Measurements from ENCODE around the gene PTPN14. TPM values are rescaled to one million over a fixed set of nuclear protein-coding genes. Genes with fewer than 3 reads are reported as not detected.

Gene PTPN14
- total RNA-seq, 1 experiment from 2014 or later: 76.4 TPM

GRCh38 chr1:214446772-214447556 lies 104.4 kb downstream of the PTPN14 start:
- peak overlapping the region; percentile 61 for H3T11ph ChIP-seq (ENCODE audit: low read length)
- Mint-ChIP-seq H3K27me3 (ENCODE audit: low read depth) (no peaks in the 10 kb centered on the region; the same call in 1 of the 2 replicates), H3K27ac (peak overlapping the region; percentile 97 to 98 (median 98)), H3K9me3 (peaks cover 0 to 3% of the 10 kb centered on the region in 2 experiments; a peak in 2 of 5 replicates), H3K4me3 (peak overlapping the region; percentile 11 to 36; a peak in 2 of 5 replicates), H3K4me1 (peaks cover 56 to 70% of the 10 kb centered on the region in 2 experiments), H3K36me3 (ENCODE audit: insufficient read depth in 1 of 3, low read depth in 3 of 3) (peaks cover 3 to 18% (median 5%) of the 10 kb centered on the region in 3 experiments; a peak in 6 of 7 replicates)
- H3K27me3 ChIP-seq (ENCODE audit: insufficient read depth, low read length): no peaks in the 10 kb centered on the region
- no peak overlapping the region for H2BK120ac ChIP-seq (ENCODE audit: low read depth, low read length, poor library complexity, severe bottlenecking)
- peak overlapping the region; percentile 78 for H2BK12ac ChIP-seq (ENCODE audit: insufficient read length, low read depth, low read length)
- H4K8ac ChIP-seq (replicated peaks; ENCODE audit: insufficient read length, low read depth, low read length): no peak overlapping the region
- peaks cover 3% of the 10 kb centered on the region; the same call in 1 of the 2 replicates for H3K79me2 ChIP-seq (ENCODE audit: insufficient read depth, low read length)
- H2BK5ac ChIP-seq (ENCODE audit: insufficient read length, low read length): peak overlapping the region; percentile 74
- H3K9ac ChIP-seq (ENCODE audit: extremely low read depth, insufficient read length, low read length): peak overlapping the region; percentile 59
- no peak overlapping the region for H2BK20ac ChIP-seq (ENCODE audit: low read depth, low read length, poor library complexity, severe bottlenecking)
- H3K4ac ChIP-seq (ENCODE audit: low read depth, low read length): no peak overlapping the region; the same call in 1 of the 2 replicates
- WGBS (ENCODE audit: extremely low coverage, insufficient read length, low lambda C conversion rate): no CpG with 5 or more reads among the region's 8 CpGs
- H4K20me1 ChIP-seq (ENCODE audit: control insufficient read depth, insufficient read depth, insufficient read length): no peaks in the 10 kb centered on the region
- peak overlapping the region; percentile 45; the same call in 1 of the 2 replicates for H3K14ac ChIP-seq (ENCODE audit: insufficient read depth, low read length)
- H2AK5ac ChIP-seq (ENCODE audit: insufficient read length, low read length): no peak overlapping the region
- H3K4me2 ChIP-seq (ENCODE audit: insufficient read depth, insufficient read length, low read length): peak overlapping the region; percentile 10
- peak overlapping the region; percentile 74 for H3K56ac ChIP-seq (ENCODE audit: insufficient read length, low read depth, low read length)
- peak overlapping the region; percentile 91 for H4K5ac ChIP-seq (ENCODE audit: insufficient read length, low read depth, low read length)
- no peak overlapping the region for H4K91ac ChIP-seq (ENCODE audit: insufficient read length, low read depth, low read length)
- DNase-seq: peak; percentile 92
- H3K4me1 ChIP-seq (ENCODE audit: insufficient read depth, low read length): peaks cover 13% of the 10 kb centered on the region
- no peaks in the 10 kb centered on the region for H3K79me1 ChIP-seq (ENCODE audit: insufficient read depth, low read depth, low read length, poor library complexity, severe bottlenecking)
- H3K18ac ChIP-seq (ENCODE audit: insufficient read length, low read depth, low read length): peak overlapping the region; percentile 70
- H3K23ac ChIP-seq (ENCODE audit: insufficient read length, low read depth, low read length): no peak overlapping the region
- H2BK15ac ChIP-seq (ENCODE audit: low read depth, low read length): no peak overlapping the region
- H3K9me3 ChIP-seq (ENCODE audit: control insufficient read depth, low read depth, low read length): no peaks in the 10 kb centered on the region
- no peak for TF ChIP-seq CTCF (conservative IDR thresholded peaks at IDR 0.05)
- H3K23me2 ChIP-seq (ENCODE audit: insufficient read length, low read depth, low read length, poor library complexity, severe bottlenecking): no peaks in the 10 kb centered on the region
- H3K27ac ChIP-seq (ENCODE audit: insufficient read length, low read depth, low read length): peak overlapping the region; percentile 99
- no peak overlapping the region for H2AFZ ChIP-seq (ENCODE audit: low read length)
